Gastroesophageal sphincter (tissue), 3 donors: ENCODE data around the gene NCKAP5.

ENCODE experiments used
- POLR2A ChIP-seq, 2 donors: fragments of 450-650 bp; IDR thresholded peaks; one replicate each; pipeline ENCODE4 v1.6.1; 2017; ENCODE audit warnings: antibody characterized with exemption in 2 of 2, mild to moderate bottlenecking in 2 of 2, moderate library complexity in 1 of 2
- POLR2AphosphoS5 ChIP-seq: sonication (generic); formaldehyde crosslinking; IDR thresholded peaks from one replicate; pipeline ENCODE4 v1.6.1; 2017; ENCODE audit warnings: antibody characterized with exemption
- TF ChIP-seq, protein P1 (sequence below), 4 experiments: fragments of 200-600 bp in 2 of 4; fragments of 450-650 bp in 2 of 4; sonication (generic) in 1 of 4; IDR thresholded peaks; one replicate each; pipeline ENCODE4 v1.5.1; 2017 to 2019; ENCODE audit warnings: antibody characterized with exemption in 4 of 4, mild to moderate bottlenecking in 2 of 4, moderate library complexity in 2 of 4

DNA sequence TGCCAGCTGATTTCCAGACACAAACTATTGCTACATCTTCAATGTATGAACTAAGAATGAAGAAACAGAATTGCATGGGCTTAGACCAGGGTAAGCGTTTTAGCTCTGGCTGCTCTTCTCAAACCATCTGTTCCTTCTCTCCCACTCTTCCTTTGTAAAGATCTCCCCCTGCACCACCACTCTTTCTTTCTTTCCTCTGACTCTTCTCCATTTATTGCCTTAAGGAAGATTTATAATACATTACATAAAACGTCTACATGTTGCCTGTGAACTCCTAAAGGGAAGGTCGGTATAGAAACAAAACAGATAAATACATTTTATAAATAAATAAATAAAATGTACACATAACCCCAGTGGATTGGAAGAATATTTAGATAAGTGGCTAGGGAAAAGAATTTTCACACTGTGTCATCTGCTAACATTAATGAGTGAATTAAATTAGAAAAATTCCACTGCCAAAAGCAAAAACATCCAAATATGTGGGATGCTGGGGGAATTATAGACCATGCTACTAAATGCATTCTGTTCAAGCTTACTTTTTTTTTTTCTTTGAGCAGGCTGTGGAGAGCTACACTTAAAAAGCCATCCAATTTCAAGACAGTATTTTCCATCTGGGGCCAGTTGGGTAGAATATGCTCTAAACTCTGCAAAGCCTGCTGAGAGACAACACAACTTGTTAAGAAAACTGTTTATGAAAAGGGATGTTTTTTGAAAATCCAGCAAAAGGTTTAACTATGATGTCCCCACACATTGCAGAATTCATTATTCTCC is 41.5 kb downstream of the NCKAP5 start:
- TF ChIP-seq, protein P1, sequence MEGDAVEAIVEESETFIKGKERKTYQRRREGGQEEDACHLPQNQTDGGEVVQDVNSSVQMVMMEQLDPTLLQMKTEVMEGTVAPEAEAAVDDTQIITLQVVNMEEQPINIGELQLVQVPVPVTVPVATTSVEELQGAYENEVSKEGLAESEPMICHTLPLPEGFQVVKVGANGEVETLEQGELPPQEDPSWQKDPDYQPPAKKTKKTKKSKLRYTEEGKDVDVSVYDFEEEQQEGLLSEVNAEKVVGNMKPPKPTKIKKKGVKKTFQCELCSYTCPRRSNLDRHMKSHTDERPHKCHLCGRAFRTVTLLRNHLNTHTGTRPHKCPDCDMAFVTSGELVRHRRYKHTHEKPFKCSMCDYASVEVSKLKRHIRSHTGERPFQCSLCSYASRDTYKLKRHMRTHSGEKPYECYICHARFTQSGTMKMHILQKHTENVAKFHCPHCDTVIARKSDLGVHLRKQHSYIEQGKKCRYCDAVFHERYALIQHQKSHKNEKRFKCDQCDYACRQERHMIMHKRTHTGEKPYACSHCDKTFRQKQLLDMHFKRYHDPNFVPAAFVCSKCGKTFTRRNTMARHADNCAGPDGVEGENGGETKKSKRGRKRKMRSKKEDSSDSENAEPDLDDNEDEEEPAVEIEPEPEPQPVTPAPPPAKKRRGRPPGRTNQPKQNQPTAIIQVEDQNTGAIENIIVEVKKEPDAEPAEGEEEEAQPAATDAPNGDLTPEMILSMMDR (IDR thresholded peaks at IDR 0.05) = no peak
- no peak for TF ChIP-seq POLR2A (IDR thresholded peaks at IDR 0.05)
- no peak for TF ChIP-seq POLR2AphosphoS5
